ENCODE measurements around the gene SMAGP. TPM values are rescaled to one million over a fixed set of nuclear protein-coding genes. Genes with fewer than 3 reads are reported as not detected.

Gene SMAGP
- total RNA-seq, 1 experiment from 2014 or later: 12.4 TPM

DNA sequence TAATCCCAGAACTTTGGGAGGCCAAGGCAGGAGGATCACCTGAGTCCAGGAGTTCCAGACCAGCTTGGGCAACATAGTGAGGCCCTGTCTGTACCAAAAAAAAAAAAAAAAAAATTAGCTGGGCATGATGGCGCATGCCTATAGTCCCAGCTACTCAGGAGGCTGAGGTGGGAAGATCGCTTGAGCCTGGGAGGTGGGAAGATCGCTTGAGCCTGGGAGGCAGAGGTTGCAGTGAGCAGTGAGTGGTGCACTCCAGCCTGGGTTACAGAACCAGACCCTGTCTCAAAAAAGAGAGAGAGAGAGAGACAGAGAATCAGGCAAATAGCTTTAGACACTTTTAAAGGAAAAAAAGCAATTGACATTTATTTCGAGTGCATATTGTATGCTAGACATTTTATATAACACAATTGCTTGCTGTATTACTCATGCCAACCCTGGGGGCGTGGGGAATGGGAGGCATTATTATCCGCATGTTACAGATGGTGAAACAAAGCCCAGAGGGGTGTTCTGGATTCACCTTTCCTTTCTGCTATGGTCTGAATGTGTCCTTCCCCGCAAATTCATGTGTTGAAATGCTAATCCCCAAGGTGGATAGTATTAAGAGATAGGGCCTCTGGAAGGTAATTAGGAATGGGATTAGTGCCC is 62.1 kb downstream of the SMAGP start:
- Histone ChIP-seq H2AFZ (ENCODE audit: low read length) (no peak overlapping the region), H3K56ac (ENCODE audit: insufficient read length, low read depth, low read length) (no peak overlapping the region), H4K5ac (ENCODE audit: insufficient read length, low read depth, low read length) (no peak overlapping the region), H3K4me1 (ENCODE audit: insufficient read depth, low read length) (no peaks in the 10 kb centered on the region), H2BK5ac (ENCODE audit: insufficient read length, low read length) (no peak overlapping the region), H2BK120ac (ENCODE audit: low read depth, low read length, poor library complexity, severe bottlenecking) (no peak overlapping the region), H3K9ac (ENCODE audit: extremely low read depth, insufficient read length, low read length) (no peak overlapping the region), H3K79me1 (ENCODE audit: insufficient read depth, low read depth, low read length, poor library complexity, severe bottlenecking) (no peaks in the 10 kb centered on the region), H3K14ac (ENCODE audit: insufficient read depth, low read length) (no peak overlapping the region), H3K4me2 (ENCODE audit: insufficient read depth, insufficient read length, low read length) (no peak overlapping the region), H3K27me3 (ENCODE audit: insufficient read depth, low read length) (no peaks in the 10 kb centered on the region), H2BK20ac (ENCODE audit: low read depth, low read length, poor library complexity, severe bottlenecking) (no peak overlapping the region), H2BK12ac (ENCODE audit: insufficient read length, low read depth, low read length) (no peak overlapping the region), H3T11ph (ENCODE audit: low read length) (no peak overlapping the region), H3K79me2 (ENCODE audit: insufficient read depth, low read length) (no peaks in the 10 kb centered on the region), H3K23ac (ENCODE audit: insufficient read length, low read depth, low read length) (no peak overlapping the region), H4K20me1 (ENCODE audit: control insufficient read depth, insufficient read depth, insufficient read length) (no peaks in the 10 kb centered on the region), H3K27ac (ENCODE audit: insufficient read length, low read depth, low read length) (no peak overlapping the region), H3K23me2 (ENCODE audit: insufficient read length, low read depth, low read length, poor library complexity, severe bottlenecking) (no peaks in the 10 kb centered on the region), H4K91ac (ENCODE audit: insufficient read length, low read depth, low read length) (no peak overlapping the region), H4K8ac (replicated peaks; ENCODE audit: insufficient read length, low read depth, low read length) (no peak overlapping the region), H2BK15ac (ENCODE audit: low read depth, low read length) (no peak overlapping the region), H2AK5ac (ENCODE audit: insufficient read length, low read length) (no peak overlapping the region), H3K18ac (ENCODE audit: insufficient read length, low read depth, low read length) (no peak overlapping the region), H3K4ac (ENCODE audit: low read depth, low read length) (no peak overlapping the region), H3K9me3 (ENCODE audit: control insufficient read depth, low read depth, low read length) (no peaks in the 10 kb centered on the region)
- no peaks in the 10 kb centered on the region for H3K4me1 Mint-ChIP-seq
- DNase-seq: no peak
- no CpG with 5 or more reads among the region's 7 CpGs for WGBS (ENCODE audit: extremely low coverage, insufficient read length, low lambda C conversion rate)
- H3K4me3 Mint-ChIP-seq: no peak overlapping the region
- H3K27me3 Mint-ChIP-seq (ENCODE audit: low read depth): no peaks in the 10 kb centered on the region
- H3K36me3 Mint-ChIP-seq (ENCODE audit: insufficient read depth in 1 of 3, low read depth in 3 of 3): peaks cover 0 to 17% (median 4%) of the 10 kb centered on the region in 3 experiments; a peak in 5 of 7 replicates
- H3K9me3 Mint-ChIP-seq: no peaks in the 10 kb centered on the region
- TF ChIP-seq, protein P1, sequence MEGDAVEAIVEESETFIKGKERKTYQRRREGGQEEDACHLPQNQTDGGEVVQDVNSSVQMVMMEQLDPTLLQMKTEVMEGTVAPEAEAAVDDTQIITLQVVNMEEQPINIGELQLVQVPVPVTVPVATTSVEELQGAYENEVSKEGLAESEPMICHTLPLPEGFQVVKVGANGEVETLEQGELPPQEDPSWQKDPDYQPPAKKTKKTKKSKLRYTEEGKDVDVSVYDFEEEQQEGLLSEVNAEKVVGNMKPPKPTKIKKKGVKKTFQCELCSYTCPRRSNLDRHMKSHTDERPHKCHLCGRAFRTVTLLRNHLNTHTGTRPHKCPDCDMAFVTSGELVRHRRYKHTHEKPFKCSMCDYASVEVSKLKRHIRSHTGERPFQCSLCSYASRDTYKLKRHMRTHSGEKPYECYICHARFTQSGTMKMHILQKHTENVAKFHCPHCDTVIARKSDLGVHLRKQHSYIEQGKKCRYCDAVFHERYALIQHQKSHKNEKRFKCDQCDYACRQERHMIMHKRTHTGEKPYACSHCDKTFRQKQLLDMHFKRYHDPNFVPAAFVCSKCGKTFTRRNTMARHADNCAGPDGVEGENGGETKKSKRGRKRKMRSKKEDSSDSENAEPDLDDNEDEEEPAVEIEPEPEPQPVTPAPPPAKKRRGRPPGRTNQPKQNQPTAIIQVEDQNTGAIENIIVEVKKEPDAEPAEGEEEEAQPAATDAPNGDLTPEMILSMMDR (conservative IDR thresholded peaks at IDR 0.05): no peak
- peak overlapping the region in 2 of 3 experiments; percentile 52 to 68; a peak in 3 of 7 replicates for H3K27ac Mint-ChIP-seq

All from H9 (cell line).